ENCODE results near the gene IFNB1.

DNA sequence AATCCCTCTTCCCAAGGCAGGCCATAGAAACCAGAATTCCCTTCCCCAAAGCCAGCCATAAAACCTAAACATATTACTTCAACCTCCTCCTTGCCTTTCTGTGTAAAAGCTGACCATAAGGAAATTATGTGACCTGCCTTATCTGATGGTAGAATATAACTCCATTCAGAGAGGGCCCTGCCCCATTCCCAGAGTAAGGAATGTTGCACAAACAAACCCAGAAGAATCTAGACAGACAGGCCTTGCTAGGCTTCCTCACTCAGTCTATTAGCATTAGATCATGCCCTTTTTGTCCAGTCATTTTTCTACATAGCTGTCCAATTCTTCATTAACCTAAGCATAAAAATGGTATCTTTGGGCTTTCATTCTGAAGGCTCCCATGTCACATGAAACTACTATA is 17.8 kb upstream of the IFNB1 start:
- TF ChIP-seq, protein P1, sequence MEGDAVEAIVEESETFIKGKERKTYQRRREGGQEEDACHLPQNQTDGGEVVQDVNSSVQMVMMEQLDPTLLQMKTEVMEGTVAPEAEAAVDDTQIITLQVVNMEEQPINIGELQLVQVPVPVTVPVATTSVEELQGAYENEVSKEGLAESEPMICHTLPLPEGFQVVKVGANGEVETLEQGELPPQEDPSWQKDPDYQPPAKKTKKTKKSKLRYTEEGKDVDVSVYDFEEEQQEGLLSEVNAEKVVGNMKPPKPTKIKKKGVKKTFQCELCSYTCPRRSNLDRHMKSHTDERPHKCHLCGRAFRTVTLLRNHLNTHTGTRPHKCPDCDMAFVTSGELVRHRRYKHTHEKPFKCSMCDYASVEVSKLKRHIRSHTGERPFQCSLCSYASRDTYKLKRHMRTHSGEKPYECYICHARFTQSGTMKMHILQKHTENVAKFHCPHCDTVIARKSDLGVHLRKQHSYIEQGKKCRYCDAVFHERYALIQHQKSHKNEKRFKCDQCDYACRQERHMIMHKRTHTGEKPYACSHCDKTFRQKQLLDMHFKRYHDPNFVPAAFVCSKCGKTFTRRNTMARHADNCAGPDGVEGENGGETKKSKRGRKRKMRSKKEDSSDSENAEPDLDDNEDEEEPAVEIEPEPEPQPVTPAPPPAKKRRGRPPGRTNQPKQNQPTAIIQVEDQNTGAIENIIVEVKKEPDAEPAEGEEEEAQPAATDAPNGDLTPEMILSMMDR (conservative IDR thresholded peaks at IDR 0.05; ENCODE audit: low read depth, low read length): no peak
- no peak for TF ChIP-seq POLR2A (IDR thresholded peaks at IDR 0.05; ENCODE audit: low read depth, low read length)
- no peak for TF ChIP-seq RAD21 (IDR thresholded peaks at IDR 0.05; ENCODE audit: low read length)
- TF ChIP-seq MAFK (IDR thresholded peaks at IDR 0.05; ENCODE audit: low read depth, low read length): no peak
- no peak for TF ChIP-seq USF2 (IDR thresholded peaks at IDR 0.05; ENCODE audit: low read depth, low read length)
- TF ChIP-seq RCOR1 (IDR thresholded peaks at IDR 0.05; ENCODE audit: insufficient replicate concordance, low read length): no peak

All from IMR-90 (cell line).